Measurements from ENCODE around the gene OR4C11.

Gene OR4C11, protein sequence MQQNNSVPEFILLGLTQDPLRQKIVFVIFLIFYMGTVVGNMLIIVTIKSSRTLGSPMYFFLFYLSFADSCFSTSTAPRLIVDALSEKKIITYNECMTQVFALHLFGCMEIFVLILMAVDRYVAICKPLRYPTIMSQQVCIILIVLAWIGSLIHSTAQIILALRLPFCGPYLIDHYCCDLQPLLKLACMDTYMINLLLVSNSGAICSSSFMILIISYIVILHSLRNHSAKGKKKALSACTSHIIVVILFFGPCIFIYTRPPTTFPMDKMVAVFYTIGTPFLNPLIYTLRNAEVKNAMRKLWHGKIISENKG

DNA sequence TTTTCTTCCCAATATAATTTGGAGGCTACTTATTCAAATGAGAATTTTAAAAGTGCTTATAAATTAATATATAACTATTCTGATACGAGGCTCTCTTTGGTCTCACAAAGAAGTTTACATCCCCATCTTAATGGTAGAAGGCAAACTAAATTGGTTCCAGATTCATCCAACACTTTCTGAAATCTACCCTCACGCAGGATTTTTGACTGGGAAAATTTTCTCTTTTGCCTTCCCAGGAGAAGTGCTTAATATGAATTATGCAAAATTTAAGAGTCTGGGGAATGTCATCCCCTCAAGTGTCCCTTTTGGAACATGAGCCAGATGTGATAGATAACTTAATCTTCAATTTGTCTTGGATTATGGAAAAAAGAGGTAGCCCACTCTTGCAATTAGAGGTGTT is at the start of gene OR4C11:
TSS of gene OR4C11 (minus strand) at position 101 of the 400 bp plus-strand sequence. CDS start 3,272 bp downstream, outside the sequence.
- DNase-seq: no peak

DNA sequence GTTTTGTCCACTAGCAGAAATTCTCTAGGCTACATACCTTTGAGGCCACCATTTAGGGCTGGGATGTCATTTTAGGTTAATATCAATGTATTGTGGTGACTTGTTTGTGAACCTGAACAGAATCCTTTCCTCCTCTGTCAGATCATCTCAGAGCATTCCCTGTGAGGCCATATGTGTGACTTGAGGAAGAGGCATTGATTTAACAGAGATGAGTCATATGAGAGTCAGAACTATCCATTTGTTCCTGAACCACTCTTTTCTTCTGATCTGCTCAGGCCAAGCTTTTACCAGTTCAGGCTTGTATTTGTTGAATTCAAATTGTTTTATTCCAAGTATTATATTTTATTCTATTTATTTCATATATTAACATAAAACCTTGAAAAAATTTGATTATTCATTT is 47.7 kb upstream of the OR4C11 start:
- no peak for DNase-seq

DNA sequence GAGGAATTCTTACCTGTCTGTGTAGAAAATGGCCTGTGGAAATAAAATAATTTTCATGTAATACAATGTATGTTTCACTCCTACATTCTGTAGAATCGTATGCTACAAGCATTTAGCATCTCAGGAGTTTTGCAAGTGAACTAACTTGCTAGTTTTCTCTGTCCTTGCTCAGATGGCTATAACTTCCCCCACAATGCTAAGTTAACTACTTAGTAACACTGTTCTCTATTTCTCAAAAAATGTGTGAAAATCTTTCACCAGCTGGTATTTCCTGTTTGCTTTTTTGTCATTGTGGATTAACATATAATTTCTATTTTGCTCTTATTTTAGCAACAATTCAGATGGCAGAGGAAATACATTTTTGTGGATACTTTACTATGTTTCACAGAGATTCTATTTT is 45.1 kb upstream of the OR4C11 start:
- DNase-seq: no peak

DNA sequence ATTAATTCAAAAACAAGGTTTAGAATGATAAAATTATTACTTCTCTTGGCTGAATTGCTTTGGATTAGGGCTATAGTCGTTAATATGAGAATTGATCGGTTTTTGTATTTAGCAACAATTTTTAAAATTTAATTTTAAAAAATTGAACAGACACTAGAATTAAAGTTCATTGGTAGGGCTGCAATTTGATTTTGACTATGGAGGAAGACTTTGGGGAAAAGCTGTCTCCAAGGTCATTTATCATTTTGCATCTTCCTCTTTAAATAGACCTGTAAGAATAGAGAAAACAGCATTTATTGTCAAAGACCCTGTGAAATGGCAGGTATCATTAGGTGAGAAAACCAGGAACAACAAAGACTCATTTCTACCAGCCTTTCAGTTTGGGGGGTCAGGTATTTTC is 40.6 kb upstream of the OR4C11 start, which contains the start of gene OR4S2:
TSS of gene OR4S2 (plus strand) at position 301 of the 400 bp plus-strand sequence. CDS start 2,577 bp downstream, outside the sequence.
- no peak for DNase-seq

DNA sequence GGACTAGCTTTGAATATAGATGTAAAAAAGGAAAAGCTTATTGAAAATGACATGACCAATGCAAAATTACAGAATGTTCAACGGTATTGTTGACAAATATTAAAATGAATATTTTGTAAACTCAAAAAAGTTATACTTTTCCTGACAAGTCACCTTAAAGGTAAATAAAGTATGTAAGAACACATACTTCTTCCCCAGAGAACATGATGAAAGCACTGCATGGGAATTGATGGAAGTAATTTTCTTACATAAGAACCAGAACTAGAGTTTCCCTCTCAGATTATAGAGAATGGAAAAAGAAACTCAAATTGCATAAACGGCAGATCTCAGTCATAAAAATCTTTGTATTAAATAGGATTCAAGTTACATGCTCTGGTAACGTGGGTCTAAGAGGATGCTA is 27.4 kb upstream of the OR4C11 start, which contains the start of gene OR4P4:
TSS of gene OR4P4 (plus strand) at position 301 of the 400 bp plus-strand sequence.
- DNase-seq: no peak

DNA sequence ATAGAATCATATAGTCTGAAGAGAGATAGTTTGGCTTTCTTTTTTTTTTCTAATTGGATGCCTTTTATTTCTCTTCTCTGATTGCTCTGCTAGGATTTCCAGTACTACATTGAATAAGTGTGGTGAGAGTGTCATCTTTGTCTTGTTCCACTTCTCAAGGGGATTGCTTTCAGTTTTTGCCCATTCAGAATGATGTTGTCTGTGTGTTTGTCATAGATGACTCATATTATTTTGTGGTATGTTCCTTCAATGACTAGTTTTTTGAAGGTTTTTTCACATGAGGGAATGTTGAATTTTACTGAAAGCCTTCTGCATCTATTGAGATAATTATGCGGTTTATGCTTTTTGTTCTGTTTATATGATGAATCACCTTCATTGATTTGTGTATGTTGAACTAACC is 17.1 kb upstream of the OR4C11 start:
- DNase-seq: no peak

DNA sequence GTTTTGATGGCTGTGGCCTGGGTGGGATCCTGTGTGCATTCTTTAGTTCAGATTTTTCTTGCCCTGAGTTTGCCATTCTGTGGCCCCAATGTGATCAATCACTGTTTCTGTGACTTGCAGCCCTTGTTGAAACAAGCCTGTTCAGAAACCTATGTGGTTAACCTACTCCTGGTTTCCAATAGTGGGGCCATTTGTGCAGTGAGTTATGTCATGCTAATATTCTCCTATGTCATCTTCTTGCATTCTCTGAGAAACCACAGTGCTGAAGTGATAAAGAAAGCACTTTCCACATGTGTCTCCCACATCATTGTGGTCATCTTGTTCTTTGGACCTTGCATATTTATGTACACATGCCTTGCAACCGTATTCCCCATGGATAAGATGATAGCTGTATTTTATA is 34.9 kb downstream of the OR4C11 start:
- no peak for DNase-seq

DNA sequence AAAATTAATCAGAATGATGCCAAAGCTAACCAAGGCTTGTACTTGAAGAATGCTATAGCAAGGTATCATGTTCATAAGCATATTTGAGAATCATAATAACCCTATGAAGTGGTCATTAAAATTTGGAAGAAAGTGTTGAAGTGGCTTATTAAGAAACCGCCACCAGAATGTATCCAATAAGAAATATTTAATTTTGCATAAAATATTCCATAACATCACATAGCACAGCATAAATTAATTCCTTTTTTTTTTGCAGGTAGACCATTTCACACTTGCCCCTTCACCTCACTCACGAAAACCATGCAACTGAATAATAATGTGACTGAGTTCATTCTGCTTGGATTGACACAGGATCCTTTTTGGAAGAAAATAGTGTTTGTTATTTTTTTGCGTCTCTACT is 35.6 kb downstream of the OR4C11 start, which contains the start of gene OR4C16:
TSS of gene OR4C16 (plus strand) at position 301 of the 400 bp plus-strand sequence. CDS start at position 301, 0 bp downstream.
- DNase-seq: no peak

DNA sequence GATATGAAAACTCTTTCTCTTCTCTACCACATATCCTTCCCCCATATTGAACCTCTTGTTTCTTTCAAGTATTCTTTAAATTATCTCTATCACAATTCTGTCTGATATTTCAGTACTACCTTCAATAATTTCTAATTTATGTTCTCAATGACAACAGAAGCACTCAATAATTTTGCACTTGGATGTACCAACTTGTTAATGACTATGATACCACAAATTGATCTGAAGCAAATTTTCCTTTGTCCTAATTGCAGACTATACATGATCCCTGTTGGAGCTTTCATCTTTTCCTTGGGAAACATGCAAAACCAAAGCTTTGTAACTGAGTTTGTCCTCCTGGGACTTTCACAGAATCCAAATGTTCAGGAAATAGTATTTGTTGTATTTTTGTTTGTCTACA is 53.3 kb downstream of the OR4C11 start, which contains the start of gene OR4C15:
TSS of gene OR4C15 (plus strand) at position 301 of the 400 bp plus-strand sequence. CDS start at position 301, 0 bp downstream.
- DNase-seq: no peak

Measured in CD4-positive, alpha-beta T cell treated with Interleukin-15 for 1 hour (primary cell).